GM06990 (cell line): ENCODE measurements around the gene VWA3B.

Source experiments
- DNase-seq: peaks from one replicate; pipeline ENCODE4 v3.0.0-alpha.2; 2011; ENCODE audit not compliant: insufficient read length; ENCODE audit errors: extremely low read depth
- H3K27me3 ChIP-seq: replicated peaks from 2 replicates; pipeline ENCODE4 v1.6.0; 2011; ENCODE audit warnings: low read length; ENCODE audit not compliant: control insufficient read depth, insufficient read depth
- H3K36me3 ChIP-seq: 2 replicates; pipeline ENCODE4 v1.5.1; 2011; ENCODE audit warnings: low read length; ENCODE audit not compliant: control insufficient read depth, insufficient read depth
- H3K4me3 ChIP-seq: replicated peaks from 2 replicates; pipeline ENCODE4 v1.5.1; 2011; ENCODE audit warnings: low read depth, mild to moderate bottlenecking, control low read depth, low read length
- TF ChIP-seq, protein P1 (sequence below): IDR thresholded peaks from 2 replicates; pipeline ENCODE4 v1.5.1; 2011; ENCODE audit warnings: low read length, control low read depth, mild to moderate bottlenecking, inconsistent platforms; ENCODE audit not compliant: insufficient read depth, poor library complexity, severe bottlenecking

The VWA3B gene

DNA sequence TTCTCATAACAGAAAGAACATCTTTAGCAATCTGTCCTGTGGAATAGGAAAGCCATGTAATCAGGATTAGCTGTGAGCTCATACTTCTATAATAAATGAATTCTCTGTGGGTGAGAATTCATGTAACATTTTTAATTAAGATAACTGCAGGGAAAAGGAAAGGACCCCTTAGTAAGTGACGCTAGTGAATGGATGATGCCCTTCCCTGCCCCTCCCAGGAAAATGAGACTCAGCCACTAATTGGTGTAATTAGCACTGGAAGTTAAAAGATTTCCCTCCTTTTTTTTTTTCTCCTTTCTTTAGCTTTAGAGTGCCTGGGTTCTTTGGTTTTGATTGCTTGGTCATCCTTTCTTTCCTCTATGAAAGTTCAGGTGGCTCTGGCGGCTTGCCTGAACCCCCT is 90.3 kb downstream of the VWA3B start:
- Histone ChIP-seq H3K4me3 (no peak overlapping the region), H3K36me3 (no peaks in the 10 kb centered on the region), H3K27me3 (no peaks in the 10 kb centered on the region; the same call in none of the 2 replicates)
- DNase-seq = no peak
- TF ChIP-seq, protein P1, sequence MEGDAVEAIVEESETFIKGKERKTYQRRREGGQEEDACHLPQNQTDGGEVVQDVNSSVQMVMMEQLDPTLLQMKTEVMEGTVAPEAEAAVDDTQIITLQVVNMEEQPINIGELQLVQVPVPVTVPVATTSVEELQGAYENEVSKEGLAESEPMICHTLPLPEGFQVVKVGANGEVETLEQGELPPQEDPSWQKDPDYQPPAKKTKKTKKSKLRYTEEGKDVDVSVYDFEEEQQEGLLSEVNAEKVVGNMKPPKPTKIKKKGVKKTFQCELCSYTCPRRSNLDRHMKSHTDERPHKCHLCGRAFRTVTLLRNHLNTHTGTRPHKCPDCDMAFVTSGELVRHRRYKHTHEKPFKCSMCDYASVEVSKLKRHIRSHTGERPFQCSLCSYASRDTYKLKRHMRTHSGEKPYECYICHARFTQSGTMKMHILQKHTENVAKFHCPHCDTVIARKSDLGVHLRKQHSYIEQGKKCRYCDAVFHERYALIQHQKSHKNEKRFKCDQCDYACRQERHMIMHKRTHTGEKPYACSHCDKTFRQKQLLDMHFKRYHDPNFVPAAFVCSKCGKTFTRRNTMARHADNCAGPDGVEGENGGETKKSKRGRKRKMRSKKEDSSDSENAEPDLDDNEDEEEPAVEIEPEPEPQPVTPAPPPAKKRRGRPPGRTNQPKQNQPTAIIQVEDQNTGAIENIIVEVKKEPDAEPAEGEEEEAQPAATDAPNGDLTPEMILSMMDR = no peak

DNA sequence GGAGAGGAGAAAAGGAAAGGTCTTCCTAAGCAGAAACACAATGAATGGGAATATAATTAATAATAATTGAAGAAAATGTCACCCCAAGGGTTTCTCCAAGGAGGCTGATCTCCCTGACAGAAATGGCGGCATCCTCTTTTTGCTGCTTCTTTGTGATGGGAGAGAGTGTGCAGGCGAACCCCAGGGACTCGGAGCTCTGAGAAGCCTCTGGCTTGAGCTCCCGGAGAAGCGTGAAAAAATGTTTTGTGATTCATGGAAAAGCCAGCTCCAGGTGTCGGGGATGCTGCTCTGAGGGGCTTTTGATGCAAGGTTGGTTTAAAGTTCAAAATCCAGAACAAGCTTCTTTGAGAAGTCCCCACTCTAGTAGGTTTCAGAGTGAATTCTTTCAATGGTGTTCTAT is 91.0 kb downstream of the VWA3B start:
- Histone ChIP-seq H3K4me3 (no peak overlapping the region), H3K27me3 (no peaks in the 10 kb centered on the region; the same call in none of the 2 replicates), H3K36me3 (no peaks in the 10 kb centered on the region)
- TF ChIP-seq, protein P1 = no peak
- DNase-seq = no peak

DNA sequence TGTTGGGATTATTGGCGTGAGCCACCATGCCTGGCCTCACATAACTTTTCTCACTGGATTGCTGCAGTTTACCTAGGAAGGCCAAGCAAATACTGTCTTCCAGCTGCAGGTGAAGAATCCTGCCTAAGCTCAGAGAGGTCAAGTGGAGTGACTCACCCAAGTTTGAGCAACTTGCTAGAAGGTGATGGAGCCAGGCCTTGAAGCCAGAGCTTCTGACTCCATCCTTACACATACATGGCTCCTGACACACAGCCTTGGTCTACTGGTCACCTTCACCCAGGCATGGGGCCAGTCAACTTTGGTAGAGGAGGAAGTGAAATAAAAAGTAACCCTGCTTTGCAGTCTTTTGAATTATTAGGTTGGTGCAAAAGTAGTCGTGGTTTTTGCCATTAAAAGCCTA is 93.5 kb downstream of the VWA3B start:
- DNase-seq = no peak
- TF ChIP-seq, protein P1 = no peak
- no peaks in the 10 kb centered on the region; the same call in none of the 2 replicates for H3K27me3 ChIP-seq
- no peak overlapping the region for H3K4me3 ChIP-seq
- H3K36me3 ChIP-seq = no peaks in the 10 kb centered on the region

DNA sequence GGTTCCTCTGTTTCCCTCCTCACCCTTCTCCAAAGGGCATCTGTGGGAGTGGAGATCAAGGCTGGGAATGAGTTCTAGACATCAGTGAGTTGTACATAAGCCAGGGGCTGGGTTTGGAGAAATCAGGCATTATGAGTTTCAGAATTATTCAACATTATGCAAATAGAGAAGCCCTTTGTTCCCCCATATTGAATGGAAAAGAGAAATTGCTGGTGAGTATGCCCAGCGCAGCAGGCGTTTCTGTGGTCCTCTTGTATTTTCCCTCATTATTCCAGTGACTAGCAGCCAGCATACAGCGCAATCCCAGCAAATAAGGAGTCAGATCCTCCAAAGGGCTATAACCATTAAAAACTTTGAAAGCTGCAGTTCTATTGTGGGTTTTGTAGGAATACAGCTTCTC is 94.4 kb downstream of the VWA3B start:
- no peaks in the 10 kb centered on the region for H3K36me3 ChIP-seq
- no peak overlapping the region for H3K4me3 ChIP-seq
- TF ChIP-seq, protein P1 = no peak
- DNase-seq = no peak
- H3K27me3 ChIP-seq = no peaks in the 10 kb centered on the region; the same call in 1 of the 2 replicates

DNA sequence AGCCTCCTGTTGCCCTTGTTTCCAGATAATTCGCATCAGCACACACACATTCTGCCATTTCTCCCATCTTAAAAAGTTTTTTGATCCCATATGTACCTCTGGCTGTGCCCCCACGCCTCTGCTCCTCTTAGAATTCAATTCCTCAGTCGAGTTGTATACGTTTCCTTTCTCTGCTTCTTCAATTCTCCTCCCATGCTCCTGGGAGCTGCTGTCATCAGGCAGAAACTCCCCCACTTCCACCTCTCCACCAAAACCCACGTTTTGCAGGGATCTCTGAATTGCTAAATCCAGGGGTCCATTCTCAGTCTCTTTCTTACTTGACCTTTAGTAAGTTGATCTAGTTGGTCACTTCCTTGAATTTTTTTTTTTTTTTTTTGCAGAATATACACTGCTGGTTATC is 98.8 kb downstream of the VWA3B start:
- no peaks in the 10 kb centered on the region for H3K36me3 ChIP-seq
- TF ChIP-seq, protein P1 = no peak
- DNase-seq = no peak
- no peak overlapping the region for H3K4me3 ChIP-seq
- H3K27me3 ChIP-seq = no peaks in the 10 kb centered on the region

DNA sequence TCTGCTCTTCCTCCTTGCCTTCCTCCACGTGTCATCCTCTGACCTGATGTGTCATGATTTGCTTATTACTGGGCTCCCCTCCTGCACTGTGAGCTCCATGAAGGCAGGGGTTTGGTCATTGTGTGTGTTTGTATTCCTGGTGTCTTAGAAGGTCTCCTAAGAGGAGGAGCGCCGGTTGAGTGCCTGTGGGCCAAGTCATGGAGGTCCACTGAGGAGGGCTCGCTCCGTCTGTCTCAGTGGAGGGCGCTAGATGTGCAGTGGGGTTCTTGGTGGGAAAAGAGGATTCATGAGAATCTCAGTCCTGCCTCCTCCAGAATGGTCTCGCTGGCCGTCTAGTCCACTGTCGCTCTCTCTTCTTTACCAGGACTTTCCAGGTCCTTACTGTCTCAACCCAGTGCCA is 100.2 kb downstream of the VWA3B start:
- Histone ChIP-seq H3K27me3 (no peaks in the 10 kb centered on the region), H3K4me3 (no peak overlapping the region), H3K36me3 (no peaks in the 10 kb centered on the region)
- DNase-seq = no peak
- TF ChIP-seq, protein P1 = no peak
